ENCODE measurements around the gene HOXA7. TPM values are rescaled to one million over a fixed set of nuclear protein-coding genes. Genes with fewer than 3 reads are reported as not detected.

HOXA7 gene
- total RNA-seq, 2 donors from 2014 or later = 0.28 to 0.54 TPM

GRCh38 chr7:27114881-27115220, 41.6 kb downstream of the HOXA7 start:
- Histone ChIP-seq H3K27me3 (replicated peaks; ENCODE audit: insufficient read depth) (no peaks in the 10 kb centered on the region), H3K4me3 (peak overlapping the region; percentile 99), H3K36me3 (no peaks in the 10 kb centered on the region), H3K27ac (peak overlapping the region; percentile 96 to 99), H3K9me3 (no peaks in the 10 kb centered on the region), H3K4me1 (ENCODE audit: control insufficient read depth in 1 of 2, low read depth in 2 of 2) (peaks cover 10 to 38% of the 10 kb centered on the region in 2 donors)
- ATAC-seq (ENCODE audit: insufficient number of reproducible peaks, low FRiP score, low read depth) (no peak), DNase-seq (ENCODE audit: low spot score) (no peak)
- TF ChIP-seq CTCF (IDR thresholded peaks at IDR 0.05) = no peak

- H3K4me3 ChIP-seq = peak overlapping the region; percentile 99
- H3K27me3 ChIP-seq (replicated peaks; ENCODE audit: insufficient read depth) = no peaks in the 10 kb centered on the region
- no peaks in the 10 kb centered on the region for H3K36me3 ChIP-seq
- TF ChIP-seq CTCF (IDR thresholded peaks at IDR 0.05) = no peak
- no peak for DNase-seq (ENCODE audit: low spot score)
- H3K4me1 ChIP-seq (ENCODE audit: control insufficient read depth in 1 of 2, low read depth in 2 of 2) = peaks cover 17 to 38% of the 10 kb centered on the region in 2 donors
- no peaks in the 10 kb centered on the region for H3K9me3 ChIP-seq
- H3K27ac ChIP-seq = peak overlapping the region; percentile 96 to 99
- no peak for ATAC-seq (ENCODE audit: insufficient number of reproducible peaks, low FRiP score, low read depth)
Measured at GRCh38 chr7:27113991-27114769, 42.3 kb downstream of the HOXA7 start.

GRCh38 chr7:27112955-27113949, 43.2 kb downstream of the HOXA7 start:
- Histone ChIP-seq H3K36me3 (no peaks in the 10 kb centered on the region), H3K4me1 (ENCODE audit: control insufficient read depth in 1 of 2, low read depth in 2 of 2) (peaks cover 21 to 38% of the 10 kb centered on the region in 2 donors), H3K9me3 (no peaks in the 10 kb centered on the region), H3K27ac (peak overlapping the region; percentile 87 to 96), H3K4me3 (peak overlapping the region; percentile 99), H3K27me3 (replicated peaks; ENCODE audit: insufficient read depth) (no peaks in the 10 kb centered on the region)
- no peak for ATAC-seq (ENCODE audit: insufficient number of reproducible peaks, low FRiP score, low read depth)
- no peak for TF ChIP-seq CTCF (IDR thresholded peaks at IDR 0.05)
- DNase-seq (ENCODE audit: low spot score) = no peak

- no peaks in the 10 kb centered on the region for H3K36me3 ChIP-seq
- H3K9me3 ChIP-seq = no peaks in the 10 kb centered on the region
- no peak for DNase-seq (ENCODE audit: low spot score)
- no peak for TF ChIP-seq CTCF (IDR thresholded peaks at IDR 0.05)
- no peak for ATAC-seq (ENCODE audit: insufficient number of reproducible peaks, low FRiP score, low read depth)
- H3K27ac ChIP-seq = peak overlapping the region; percentile 87 to 96
- H3K27me3 ChIP-seq (replicated peaks; ENCODE audit: insufficient read depth) = no peaks in the 10 kb centered on the region
- peaks cover 21 to 46% of the 10 kb centered on the region in 2 donors for H3K4me1 ChIP-seq (ENCODE audit: control insufficient read depth in 1 of 2, low read depth in 2 of 2)
- peak overlapping the region; percentile 99 for H3K4me3 ChIP-seq
Measured at GRCh38 chr7:27112361-27112760, 44.1 kb downstream of the HOXA7 start.

GRCh38 chr7:27111751-27112277, 44.7 kb downstream of the HOXA7 start:
- Histone ChIP-seq H3K4me1 (ENCODE audit: control insufficient read depth in 1 of 2, low read depth in 2 of 2) (peaks cover 21 to 51% of the 10 kb centered on the region in 2 donors), H3K27me3 (replicated peaks; ENCODE audit: insufficient read depth) (no peaks in the 10 kb centered on the region), H3K9me3 (no peaks in the 10 kb centered on the region), H3K27ac (peak overlapping the region; percentile 87 to 96), H3K36me3 (no peaks in the 10 kb centered on the region), H3K4me3 (peak overlapping the region; percentile 99)
- DNase-seq (ENCODE audit: low spot score) (no peak), ATAC-seq (ENCODE audit: insufficient number of reproducible peaks, low FRiP score, low read depth) (no peak)
- TF ChIP-seq CTCF (IDR thresholded peaks at IDR 0.05) = no peak
